ENCODE measurements around the gene HMCN2.

- TF ChIP-seq, protein P1, sequence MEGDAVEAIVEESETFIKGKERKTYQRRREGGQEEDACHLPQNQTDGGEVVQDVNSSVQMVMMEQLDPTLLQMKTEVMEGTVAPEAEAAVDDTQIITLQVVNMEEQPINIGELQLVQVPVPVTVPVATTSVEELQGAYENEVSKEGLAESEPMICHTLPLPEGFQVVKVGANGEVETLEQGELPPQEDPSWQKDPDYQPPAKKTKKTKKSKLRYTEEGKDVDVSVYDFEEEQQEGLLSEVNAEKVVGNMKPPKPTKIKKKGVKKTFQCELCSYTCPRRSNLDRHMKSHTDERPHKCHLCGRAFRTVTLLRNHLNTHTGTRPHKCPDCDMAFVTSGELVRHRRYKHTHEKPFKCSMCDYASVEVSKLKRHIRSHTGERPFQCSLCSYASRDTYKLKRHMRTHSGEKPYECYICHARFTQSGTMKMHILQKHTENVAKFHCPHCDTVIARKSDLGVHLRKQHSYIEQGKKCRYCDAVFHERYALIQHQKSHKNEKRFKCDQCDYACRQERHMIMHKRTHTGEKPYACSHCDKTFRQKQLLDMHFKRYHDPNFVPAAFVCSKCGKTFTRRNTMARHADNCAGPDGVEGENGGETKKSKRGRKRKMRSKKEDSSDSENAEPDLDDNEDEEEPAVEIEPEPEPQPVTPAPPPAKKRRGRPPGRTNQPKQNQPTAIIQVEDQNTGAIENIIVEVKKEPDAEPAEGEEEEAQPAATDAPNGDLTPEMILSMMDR (IDR thresholded peaks at IDR 0.05), result no peak
- no peak for TF ChIP-seq EZH2 (IDR thresholded peaks at IDR 0.05; ENCODE audit: borderline replicate concordance, insufficient read depth, low read depth, low read length, poor library complexity, severe bottlenecking)
These were observed 60.4 kb downstream of the HMCN2 start for GRCh38 chr9:130325921-130326320.
